ENCODE data around the gene MTX1. TPM values are rescaled to one million over a fixed set of nuclear protein-coding genes. Genes with fewer than 3 reads are reported as not detected.
"Not testable (repeated sequence)": the region's sequence is repeated elsewhere in the genome, so short reads cannot be mapped to it uniquely, and the experiment has no call there.

MTX1 gene
- total and polyA plus RNA-seq, 2 donors, result 13.6 to 40.2 TPM

DNA sequence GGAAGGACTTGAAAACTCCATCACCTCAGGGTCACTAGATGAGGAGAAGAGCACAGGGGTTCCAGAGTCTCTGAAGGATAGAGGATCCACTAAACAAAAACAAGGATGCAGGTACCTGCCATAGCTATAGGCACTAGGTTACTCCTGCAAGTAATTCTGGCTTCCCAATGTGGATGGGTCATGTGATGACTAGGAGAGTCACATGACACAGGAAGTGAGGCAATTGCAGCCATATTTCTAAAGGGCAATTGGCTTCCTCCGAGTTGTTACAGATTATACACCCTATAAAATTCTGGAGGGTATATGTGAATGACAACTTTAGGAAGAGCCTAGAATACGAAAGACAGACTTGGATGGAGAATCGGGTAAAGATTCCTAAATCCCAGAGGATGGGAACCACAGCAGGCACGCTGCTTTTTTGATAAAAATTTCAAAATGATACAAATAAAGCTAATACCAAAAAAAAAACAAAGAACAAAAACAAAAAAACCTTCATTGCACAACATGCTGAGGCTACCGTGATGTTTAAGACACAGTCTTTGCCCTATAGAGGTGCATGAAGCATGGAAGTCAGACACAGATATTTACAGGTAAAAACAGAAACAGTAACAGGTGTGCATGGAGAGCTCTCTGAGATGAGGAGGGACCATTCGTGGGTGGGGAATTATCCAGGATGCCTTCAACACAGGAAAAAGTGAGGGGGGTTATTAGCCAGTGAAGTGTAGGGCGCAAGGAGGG lies 10.5 kb downstream of the MTX1 start:
- Histone ChIP-seq H3K4me1 (ENCODE audit: insufficient read depth) (no peaks in the 10 kb centered on the region), H3K27ac (ENCODE audit: low read depth) (no peak overlapping the region), H3K4me3 (ENCODE audit: low read depth, low read length) (no peak overlapping the region), H3K36me3 (ENCODE audit: insufficient read depth) (no peaks in the 10 kb centered on the region)
- 36% methylated on average over 7 of the region's 7 CpGs for WGBS
- no peak for DNase-seq (ENCODE audit: extremely low spot score)

- Histone ChIP-seq H3K36me3 (ENCODE audit: insufficient read depth) (no peaks in the 10 kb centered on the region), H3K4me1 (ENCODE audit: insufficient read depth) (no peaks in the 10 kb centered on the region), H3K27ac (ENCODE audit: low read depth) (no peak overlapping the region), H3K4me3 (ENCODE audit: low read depth, low read length) (no peak overlapping the region)
- 8% methylated on average over 1 of the region's 1 CpG for WGBS
- no peak for DNase-seq (ENCODE audit: extremely low spot score)
These were observed 11.1 kb downstream of the MTX1 start for GRCh38 chr1:155219592-155220031.

DNA sequence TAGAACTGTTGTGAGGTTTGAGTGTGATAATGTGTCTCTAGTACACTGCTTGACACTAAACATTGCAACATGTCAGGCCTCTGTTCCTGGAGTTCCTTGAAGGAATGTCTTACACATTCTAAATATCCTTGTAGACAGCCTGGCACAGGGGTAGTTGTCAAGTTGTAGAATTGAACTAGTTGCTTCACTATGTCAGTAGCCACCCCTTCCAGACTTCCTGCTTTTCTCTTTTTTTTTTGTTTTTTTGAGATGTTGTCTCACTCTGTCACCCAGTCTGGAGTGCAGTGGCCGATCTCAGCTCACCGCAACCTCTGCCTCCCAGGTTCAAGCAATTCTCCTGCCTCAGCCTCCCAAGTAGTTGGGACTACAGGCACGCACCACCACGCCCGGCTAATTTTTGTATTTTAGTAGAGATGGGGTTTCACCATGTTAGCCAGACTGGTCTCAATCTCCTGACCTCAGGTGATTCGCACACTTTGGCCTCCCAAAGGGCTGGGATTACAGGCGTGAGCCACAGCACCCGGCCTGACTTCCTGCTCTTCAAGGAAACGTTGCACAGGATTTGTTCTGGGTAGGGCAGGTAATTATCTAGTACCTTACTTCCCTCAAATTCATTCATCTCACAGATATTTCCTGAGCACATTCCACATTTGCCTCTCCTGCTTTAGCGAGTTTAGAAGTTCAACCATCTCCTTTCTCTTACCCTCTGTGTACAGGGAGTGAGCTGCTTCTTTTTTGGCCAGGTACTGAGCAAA lies 11.9 kb downstream of the MTX1 start:
- not testable (repeated sequence) for DNase-seq (ENCODE audit: extremely low spot score); H3K36me3 ChIP-seq (ENCODE audit: insufficient read depth); H3K27ac ChIP-seq (ENCODE audit: low read depth); H3K4me3 ChIP-seq (ENCODE audit: low read depth, low read length); H3K4me1 ChIP-seq (ENCODE audit: insufficient read depth)
- WGBS, result 86% methylated on average over 10 of the region's 10 CpGs

- no peak overlapping the region for H3K4me3 ChIP-seq (ENCODE audit: low read depth, low read length)
- H3K27ac ChIP-seq (ENCODE audit: low read depth), result no peak overlapping the region
- H3K36me3 ChIP-seq (ENCODE audit: insufficient read depth), result no peaks in the 10 kb centered on the region
- WGBS, result 79% methylated on average over 7 of the region's 7 CpGs
- DNase-seq (ENCODE audit: extremely low spot score), result no peak
- H3K4me1 ChIP-seq (ENCODE audit: insufficient read depth), result no peaks in the 10 kb centered on the region
These were observed 14.6 kb downstream of the MTX1 start for GRCh38 chr1:155223047-155223446.

GRCh38 chr1:155225404-155225759 lies 16.9 kb downstream of the MTX1 start:
- not testable (repeated sequence) for H3K4me3 ChIP-seq (ENCODE audit: low read depth, low read length); H3K4me1 ChIP-seq (ENCODE audit: insufficient read depth); DNase-seq (ENCODE audit: extremely low spot score); H3K36me3 ChIP-seq (ENCODE audit: insufficient read depth); H3K27ac ChIP-seq (ENCODE audit: low read depth)
- 96% methylated on average over 8 of the region's 8 CpGs for WGBS

DNA sequence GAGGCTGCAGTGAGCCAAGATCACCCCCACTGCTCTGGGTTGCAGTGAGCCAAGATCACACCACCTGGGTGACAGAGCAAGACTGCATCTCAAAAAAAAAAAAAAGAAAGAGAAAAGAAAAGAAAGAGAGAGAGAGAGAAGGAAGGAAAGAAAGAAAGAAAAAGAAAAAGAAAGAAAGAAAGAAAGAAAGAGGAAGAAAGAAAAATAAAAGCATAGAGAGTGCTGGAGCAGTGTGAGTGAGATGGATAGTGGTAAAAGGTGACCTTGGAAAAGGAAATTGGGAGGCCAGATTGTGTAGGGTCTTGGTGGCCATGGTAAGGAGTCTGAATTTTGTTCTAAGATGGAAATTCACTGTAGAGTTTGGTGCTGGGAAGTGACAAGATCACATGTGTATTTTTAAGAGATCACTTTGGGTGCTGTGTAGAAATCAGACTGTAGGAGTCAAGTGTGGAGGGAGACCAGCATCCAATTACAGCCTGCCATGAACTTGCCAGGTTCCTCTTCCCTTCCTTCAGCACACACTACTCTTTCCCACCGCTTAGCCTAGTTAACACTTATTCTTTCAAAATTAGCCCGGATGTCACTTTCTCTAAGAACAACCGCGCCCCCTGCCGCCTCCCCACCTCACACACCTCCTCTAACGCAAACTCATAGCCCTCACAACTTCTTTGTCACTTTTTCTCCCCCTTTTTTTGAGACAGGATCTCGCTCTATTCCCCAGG lies 17.9 kb downstream of the MTX1 start:
- 1% methylated on average over 7 of the region's 7 CpGs for WGBS
- Histone ChIP-seq H3K4me3 (ENCODE audit: low read depth, low read length) (peak overlapping the region; percentile 24), H3K36me3 (ENCODE audit: insufficient read depth) (no peaks in the 10 kb centered on the region), H3K4me1 (ENCODE audit: insufficient read depth) (no peaks in the 10 kb centered on the region), H3K27ac (ENCODE audit: low read depth) (no peak overlapping the region)
- DNase-seq (ENCODE audit: extremely low spot score), result peak; percentile 68

- DNase-seq (ENCODE audit: extremely low spot score), result no peak
- H3K4me1 ChIP-seq (ENCODE audit: insufficient read depth), result no peaks in the 10 kb centered on the region
- no peak overlapping the region for H3K27ac ChIP-seq (ENCODE audit: low read depth)
- WGBS, result under 1% methylated on average over 19 of the region's 19 CpGs
- H3K36me3 ChIP-seq (ENCODE audit: insufficient read depth), result no peaks in the 10 kb centered on the region
- peak overlapping the region; percentile 24 for H3K4me3 ChIP-seq (ENCODE audit: low read depth, low read length)
These were observed 18.4 kb downstream of the MTX1 start for GRCh38 chr1:155226910-155227260.

- peak overlapping the region; percentile 24 for H3K4me3 ChIP-seq (ENCODE audit: low read depth, low read length)
- H3K27ac ChIP-seq (ENCODE audit: low read depth), result peak overlapping the region; percentile 18
- H3K36me3 ChIP-seq (ENCODE audit: insufficient read depth), result no peaks in the 10 kb centered on the region
- peak; percentile 99 for DNase-seq (ENCODE audit: extremely low spot score)
- under 1% methylated on average over 42 of the region's 42 CpGs for WGBS
- no peaks in the 10 kb centered on the region for H3K4me1 ChIP-seq (ENCODE audit: insufficient read depth)
These were observed 19.0 kb downstream of the MTX1 start for GRCh38 chr1:155227261-155228095.

GRCh38 chr1:155228096-155228427 lies 19.6 kb downstream of the MTX1 start:
- Histone ChIP-seq H3K36me3 (ENCODE audit: insufficient read depth) (no peaks in the 10 kb centered on the region), H3K4me1 (ENCODE audit: insufficient read depth) (no peaks in the 10 kb centered on the region), H3K4me3 (ENCODE audit: low read depth, low read length) (no peak overlapping the region), H3K27ac (ENCODE audit: low read depth) (peak overlapping the region; percentile 18)
- DNase-seq (ENCODE audit: extremely low spot score), result no peak
- WGBS, result 31% methylated on average over 9 of the region's 9 CpGs

- not testable (repeated sequence) for H3K36me3 ChIP-seq (ENCODE audit: insufficient read depth); H3K4me1 ChIP-seq (ENCODE audit: insufficient read depth); DNase-seq (ENCODE audit: extremely low spot score); H3K27ac ChIP-seq (ENCODE audit: low read depth); H3K4me3 ChIP-seq (ENCODE audit: low read depth, low read length)
- WGBS, result 76% methylated on average over 3 of the region's 3 CpGs
These were observed 22.8 kb downstream of the MTX1 start for GRCh38 chr1:155231302-155231701.

DNA sequence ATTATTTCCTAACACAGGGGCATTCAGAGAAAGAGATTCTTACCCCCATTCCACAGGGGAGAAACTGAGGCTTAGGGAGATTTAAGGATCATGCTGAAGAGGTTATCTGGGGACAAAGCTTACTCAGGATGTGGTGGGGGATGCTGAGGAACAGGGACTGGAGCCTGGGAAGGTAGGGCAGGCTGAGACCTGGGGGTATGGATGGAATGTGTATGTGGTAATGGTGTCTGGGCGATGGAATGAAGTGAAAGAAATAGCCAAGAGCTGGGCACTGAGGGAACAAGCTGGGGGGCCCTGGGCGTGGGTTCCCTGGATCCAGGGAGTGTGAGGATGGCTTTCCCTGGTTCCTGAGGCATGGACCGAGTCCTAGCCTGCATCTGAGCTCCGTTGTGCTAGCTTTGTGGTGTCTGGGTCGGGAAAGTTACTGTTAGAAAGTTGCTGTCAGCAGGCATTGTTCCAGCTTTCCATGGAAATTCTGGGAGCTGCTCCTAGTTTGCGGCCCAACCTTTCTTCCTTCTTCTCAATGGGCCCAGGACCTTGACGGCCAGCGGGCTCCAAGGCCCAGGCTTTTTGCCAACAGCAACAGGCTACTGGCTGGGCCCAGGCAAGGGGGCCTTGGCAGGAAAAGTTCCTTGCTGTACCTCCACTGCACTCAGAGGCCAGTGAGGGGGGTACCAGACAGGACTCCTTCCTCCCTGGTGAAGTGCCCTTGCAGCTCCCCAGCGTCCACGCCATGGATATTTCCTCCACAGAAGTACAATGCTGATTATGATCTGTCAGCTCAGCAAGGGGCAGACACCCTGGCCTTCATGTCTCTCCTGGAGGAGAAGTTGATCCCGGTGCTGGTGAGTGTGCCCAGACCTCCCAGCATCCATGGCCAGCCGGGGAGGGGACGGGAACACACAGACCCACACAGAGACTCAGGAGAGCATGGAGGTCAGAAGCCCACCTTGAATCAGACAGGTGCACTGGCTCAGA lies 23.8 kb downstream of the MTX1 start:
- not testable (repeated sequence) for H3K4me3 ChIP-seq (ENCODE audit: low read depth, low read length); DNase-seq (ENCODE audit: extremely low spot score); H3K27ac ChIP-seq (ENCODE audit: low read depth); H3K4me1 ChIP-seq (ENCODE audit: insufficient read depth); H3K36me3 ChIP-seq (ENCODE audit: insufficient read depth)
- 37% methylated on average over 13 of the region's 13 CpGs for WGBS

DNA sequence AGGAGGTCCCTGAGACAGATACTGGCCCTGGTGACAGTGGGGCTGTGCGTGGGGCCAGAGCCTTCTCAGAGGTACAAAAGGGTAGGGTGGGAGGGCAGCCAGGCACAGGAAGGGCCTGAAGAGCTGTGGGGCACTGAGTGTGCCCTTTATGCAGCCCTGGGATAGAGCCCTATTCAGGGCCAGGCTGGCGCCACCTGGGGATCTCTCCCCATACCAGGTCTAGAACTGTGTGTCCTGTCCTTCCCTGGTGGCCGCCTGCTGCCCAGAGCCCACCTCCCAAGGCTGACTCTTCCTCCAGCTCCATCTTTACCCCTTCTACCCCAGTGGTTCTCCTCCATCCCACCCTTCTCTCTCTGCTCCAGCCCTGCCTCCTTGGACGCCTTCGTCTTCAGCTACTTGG lies 25.0 kb downstream of the MTX1 start:
- whole genome bisulfite sequencing, result 88% methylated on average over 1 of the region's 5 CpGs
- not testable (repeated sequence) for H3K36me3 ChIP-seq (ENCODE audit: insufficient read depth); H3K4me3 ChIP-seq (ENCODE audit: low read depth, low read length); H3K4me1 ChIP-seq (ENCODE audit: insufficient read depth); H3K27ac ChIP-seq (ENCODE audit: low read depth); DNase-seq (ENCODE audit: extremely low spot score)

All from urinary bladder (tissue), 4 donors.